Measurements from ENCODE around the gene VGLL4. TPM values are rescaled to one million over a fixed set of nuclear protein-coding genes. Genes with fewer than 3 reads are reported as not detected.

VGLL4 gene
- total RNA-seq, 1 experiment from 2014 or later: 42.1 TPM

DNA sequence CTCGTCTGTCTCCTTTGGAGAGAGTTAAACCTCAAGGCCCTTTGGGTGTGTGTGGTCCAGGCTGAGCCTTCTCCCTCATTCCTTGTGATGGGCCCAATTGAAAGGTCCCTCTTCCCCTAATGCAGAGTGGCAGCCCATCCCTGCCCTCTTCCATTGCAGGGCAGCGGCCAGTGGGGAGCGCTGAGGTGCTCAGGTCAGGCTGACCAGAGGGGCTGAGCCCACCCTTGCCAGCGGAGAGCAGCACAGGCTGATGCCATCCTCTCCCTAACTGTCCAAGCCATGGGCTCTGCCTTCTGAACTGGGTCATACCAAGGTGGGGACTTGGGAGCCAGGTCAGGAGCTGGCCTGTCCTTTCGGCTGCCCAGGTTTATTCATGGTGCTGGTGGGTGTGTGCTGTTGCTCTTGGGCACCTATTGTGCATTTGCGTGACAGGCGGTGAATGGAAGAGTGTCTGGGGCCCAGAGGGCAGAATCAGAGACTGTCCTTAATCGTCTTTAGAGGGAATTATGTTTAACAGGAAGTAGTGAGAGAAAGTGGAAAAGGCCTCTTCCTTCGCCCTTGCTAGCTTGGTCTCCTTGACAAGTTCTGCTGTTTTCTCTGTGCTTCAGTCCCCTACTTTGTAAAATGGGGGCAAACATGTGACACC is 96.9 kb downstream of the VGLL4 start:
- Histone ChIP-seq H3K4me2 (ENCODE audit: insufficient read depth, insufficient read length, low read length) (no peak overlapping the region), H3K18ac (ENCODE audit: insufficient read length, low read depth, low read length) (no peak overlapping the region), H3K23ac (ENCODE audit: insufficient read length, low read depth, low read length) (no peak overlapping the region), H3K27ac (ENCODE audit: insufficient read length, low read depth, low read length) (no peak overlapping the region), H3K4me1 (ENCODE audit: insufficient read depth, low read length) (no peaks in the 10 kb centered on the region), H4K20me1 (ENCODE audit: control insufficient read depth, insufficient read depth, insufficient read length) (no peaks in the 10 kb centered on the region), H2BK15ac (ENCODE audit: low read depth, low read length) (no peak overlapping the region), H3K9ac (ENCODE audit: extremely low read depth, insufficient read length, low read length) (no peak overlapping the region), H3K56ac (ENCODE audit: insufficient read length, low read depth, low read length) (no peak overlapping the region), H3T11ph (ENCODE audit: low read length) (no peak overlapping the region), H4K91ac (ENCODE audit: insufficient read length, low read depth, low read length) (no peak overlapping the region), H2BK12ac (ENCODE audit: insufficient read length, low read depth, low read length) (no peak overlapping the region), H3K4ac (ENCODE audit: low read depth, low read length) (no peak overlapping the region), H2AFZ (ENCODE audit: low read length) (no peak overlapping the region), H3K79me2 (ENCODE audit: insufficient read depth, low read length) (no peaks in the 10 kb centered on the region), H4K8ac (replicated peaks; ENCODE audit: insufficient read length, low read depth, low read length) (no peak overlapping the region), H3K79me1 (ENCODE audit: insufficient read depth, low read depth, low read length, poor library complexity, severe bottlenecking) (no peaks in the 10 kb centered on the region), H3K14ac (ENCODE audit: insufficient read depth, low read length) (no peak overlapping the region), H2AK5ac (ENCODE audit: insufficient read length, low read length) (no peak overlapping the region), H3K27me3 (ENCODE audit: insufficient read depth, low read length) (no peaks in the 10 kb centered on the region), H2BK120ac (ENCODE audit: low read depth, low read length, poor library complexity, severe bottlenecking) (no peak overlapping the region), H2BK5ac (ENCODE audit: insufficient read length, low read length) (no peak overlapping the region), H2BK20ac (ENCODE audit: low read depth, low read length, poor library complexity, severe bottlenecking) (no peak overlapping the region), H3K23me2 (ENCODE audit: insufficient read length, low read depth, low read length, poor library complexity, severe bottlenecking) (no peaks in the 10 kb centered on the region), H3K9me3 (ENCODE audit: control insufficient read depth, low read depth, low read length) (no peaks in the 10 kb centered on the region), H4K5ac (ENCODE audit: insufficient read length, low read depth, low read length) (no peak overlapping the region)
- Mint-ChIP-seq H3K27ac (no peak overlapping the region), H3K4me3 (no peak overlapping the region), H3K4me1 (peaks cover 3 to 6% of the 10 kb centered on the region in 2 experiments; a peak in 3 of 4 replicates), H3K9me3 (no peaks in the 10 kb centered on the region; a peak in 1 of 5 replicates), H3K36me3 (ENCODE audit: insufficient read depth in 1 of 3, low read depth in 3 of 3) (peaks cover 0 to 14% (median 7%) of the 10 kb centered on the region in 3 experiments; a peak in 4 of 7 replicates), H3K27me3 (ENCODE audit: low read depth) (no peaks in the 10 kb centered on the region)
- no peak for DNase-seq
- no CpG with 5 or more reads among the region's 9 CpGs for WGBS (ENCODE audit: extremely low coverage, insufficient read length, low lambda C conversion rate)
- TF ChIP-seq, protein P1, sequence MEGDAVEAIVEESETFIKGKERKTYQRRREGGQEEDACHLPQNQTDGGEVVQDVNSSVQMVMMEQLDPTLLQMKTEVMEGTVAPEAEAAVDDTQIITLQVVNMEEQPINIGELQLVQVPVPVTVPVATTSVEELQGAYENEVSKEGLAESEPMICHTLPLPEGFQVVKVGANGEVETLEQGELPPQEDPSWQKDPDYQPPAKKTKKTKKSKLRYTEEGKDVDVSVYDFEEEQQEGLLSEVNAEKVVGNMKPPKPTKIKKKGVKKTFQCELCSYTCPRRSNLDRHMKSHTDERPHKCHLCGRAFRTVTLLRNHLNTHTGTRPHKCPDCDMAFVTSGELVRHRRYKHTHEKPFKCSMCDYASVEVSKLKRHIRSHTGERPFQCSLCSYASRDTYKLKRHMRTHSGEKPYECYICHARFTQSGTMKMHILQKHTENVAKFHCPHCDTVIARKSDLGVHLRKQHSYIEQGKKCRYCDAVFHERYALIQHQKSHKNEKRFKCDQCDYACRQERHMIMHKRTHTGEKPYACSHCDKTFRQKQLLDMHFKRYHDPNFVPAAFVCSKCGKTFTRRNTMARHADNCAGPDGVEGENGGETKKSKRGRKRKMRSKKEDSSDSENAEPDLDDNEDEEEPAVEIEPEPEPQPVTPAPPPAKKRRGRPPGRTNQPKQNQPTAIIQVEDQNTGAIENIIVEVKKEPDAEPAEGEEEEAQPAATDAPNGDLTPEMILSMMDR (conservative IDR thresholded peaks at IDR 0.05): no peak

Measured in H9 (cell line).